Nasal cavity respiratory epithelium epithelial cell of viscerocranial mucosa (primary cell): ENCODE measurements around the gene TSKU. TPM values are rescaled to one million over a fixed set of nuclear protein-coding genes. Genes with fewer than 3 reads are reported as not detected.

Experiments
- total RNA-seq: library from RNA; depleted of rRNA; stranded (reverse); fragments of >200 nt; gene quantifications from 2 replicates; pipeline ENCODE4 v1.2.3, GENCODE V29; 2014

TSKU gene
- total RNA-seq: 8.2 and 43.0 TPM in 2 replicates

GRCh38 chr11:76783294-76783895 is at the start of gene TSKU:
TSS of gene TSKU (plus strand) at chr11:76783356. CDS start at chr11:76795617, 12,261 bp downstream.

Other genes with a start within 250 kb of the TSKU start
- under 0.01 and 0.07 TPM in 2 replicates for gene LRRC32, start 112.6 kb upstream of the TSKU start, total RNA-seq
- gene ACER3, start 77.6 kb downstream of the TSKU start, total RNA-seq: 12.3 and 14.7 TPM in 2 replicates